DND-41 (cell line): Measurements from ENCODE around the gene PTHLH.

Experiments used
- CTCF ChIP-seq: IDR thresholded peaks from 2 replicates; pipeline ENCODE4 v1.5.1; 2012; ENCODE audit warnings: borderline replicate concordance, low read length, moderate library complexity, mild to moderate bottlenecking; ENCODE audit not compliant: poor library complexity, severe bottlenecking; ENCODE audit errors: extremely low read depth
- EZH2 ChIP-seq: IDR thresholded peaks from 3 replicates; pipeline ENCODE4 v1.6.1; 2012; ENCODE audit warnings: borderline replicate concordance, low read depth, mild to moderate bottlenecking, moderate library complexity, low read length, inconsistent platforms; ENCODE audit not compliant: severe bottlenecking

GRCh38 chr12:27982385-27982784 lies 9.9 kb upstream of the PTHLH start:
- no peak for TF ChIP-seq CTCF
- TF ChIP-seq EZH2: no peak
